Parathyroid adenoma (tissue), 2 donors: ENCODE data around the gene KNDC1.
"Not testable (repeated sequence)": the region's sequence is repeated elsewhere in the genome, so short reads cannot be mapped to it uniquely, and the experiment has no call there.

ENCODE experiments used
- H2AFZ ChIP-seq: fragments of 300-600 bp; sonication (generic); one replicate; pipeline ENCODE4 v1.7.0; 2017; ENCODE audit warnings: antibody characterized with exemption, mild to moderate bottlenecking
- H3K27ac ChIP-seq: fragments of 300-600 bp; sonication (generic); one replicate; pipeline ENCODE4 v1.7.0; 2017
- H3K27me3 ChIP-seq: fragments of 300-600 bp; sonication (generic); one replicate; pipeline ENCODE4 v1.7.0; 2017; ENCODE audit warnings: low read length; ENCODE audit not compliant: control insufficient read depth, insufficient read depth
- H3K36me3 ChIP-seq: fragments of 300-600 bp; sonication (generic); one replicate; pipeline ENCODE4 v1.7.0; 2017; ENCODE audit warnings: low read length; ENCODE audit not compliant: control insufficient read depth, insufficient read depth
- H3K4me1 ChIP-seq: fragments of 300-600 bp; sonication (generic); one replicate; pipeline ENCODE4 v1.7.0; 2017; ENCODE audit warnings: control low read depth
- H3K4me2 ChIP-seq: fragments of 300-600 bp; sonication (generic); one replicate; pipeline ENCODE4 v1.7.0; 2017; ENCODE audit warnings: low read length
- H3K4me3 ChIP-seq: fragments of 300-600 bp; sonication (generic); one replicate; pipeline ENCODE4 v1.7.0; 2017; ENCODE audit warnings: low read depth, low read length
- H3K79me2 ChIP-seq: fragments of 300-600 bp; sonication (generic); one replicate; pipeline ENCODE4 v1.7.0; 2017; ENCODE audit warnings: control low read depth
- H3K9ac ChIP-seq: fragments of 300-600 bp; sonication (generic); one replicate; pipeline ENCODE4 v1.7.0; 2017; ENCODE audit warnings: mild to moderate bottlenecking
- H3K9me3 ChIP-seq: fragments of 300-600 bp; sonication (generic); one replicate; pipeline ENCODE4 v1.7.0; 2017; ENCODE audit warnings: low read length; ENCODE audit not compliant: control insufficient read depth
- CTCF ChIP-seq: fragments of 300-600 bp; sonication (generic); IDR thresholded peaks from one replicate; pipeline ENCODE4 v1.7.0; 2017; ENCODE audit warnings: antibody characterized with exemption, mild to moderate bottlenecking
- donor health status: primary hyperparathyroidism.

KNDC1 gene

GRCh38 chr10:133262696-133263095 lies 102.7 kb downstream of the KNDC1 start:
- Histone ChIP-seq H2AFZ (no peak overlapping the region), H3K9me3 (no peaks in the 10 kb centered on the region), H3K27me3 (no peaks in the 10 kb centered on the region), H3K4me2 (no peak overlapping the region), H3K79me2 (no peaks in the 10 kb centered on the region), H3K9ac (no peak overlapping the region), H3K4me1 (no peaks in the 10 kb centered on the region), H3K4me3 (no peak overlapping the region), H3K36me3 (no peaks in the 10 kb centered on the region), H3K27ac (no peak overlapping the region)
- TF ChIP-seq CTCF = no peak

GRCh38 chr10:133263674-133264073 lies 103.7 kb downstream of the KNDC1 start:
- Histone ChIP-seq H3K79me2 (no peaks in the 10 kb centered on the region), H3K4me1 (no peaks in the 10 kb centered on the region), H3K27ac (no peak overlapping the region), H3K4me3 (no peak overlapping the region), H3K9ac (no peak overlapping the region), H2AFZ (no peak overlapping the region), H3K36me3 (no peaks in the 10 kb centered on the region), H3K9me3 (no peaks in the 10 kb centered on the region), H3K4me2 (no peak overlapping the region), H3K27me3 (no peaks in the 10 kb centered on the region)
- TF ChIP-seq CTCF = no peak

- Histone ChIP-seq H3K4me3 (no peak overlapping the region), H2AFZ (no peak overlapping the region), H3K9me3 (no peaks in the 10 kb centered on the region), H3K4me2 (no peak overlapping the region), H3K9ac (no peak overlapping the region), H3K79me2 (no peaks in the 10 kb centered on the region), H3K27me3 (no peaks in the 10 kb centered on the region), H3K36me3 (no peaks in the 10 kb centered on the region), H3K27ac (no peak overlapping the region), H3K4me1 (no peaks in the 10 kb centered on the region)
- no peak for TF ChIP-seq CTCF
Observed at GRCh38 chr10:133264461-133264860, 104.4 kb downstream of the KNDC1 start.

GRCh38 chr10:133265052-133265451 lies 105.0 kb downstream of the KNDC1 start:
- not testable (repeated sequence) for H2AFZ ChIP-seq, H3K4me3 ChIP-seq, H3K27ac ChIP-seq, H3K27me3 ChIP-seq, H3K79me2 ChIP-seq, H3K36me3 ChIP-seq, H3K4me2 ChIP-seq, H3K4me1 ChIP-seq, H3K9ac ChIP-seq, H3K9me3 ChIP-seq

- Histone ChIP-seq H3K9me3 (no peaks in the 10 kb centered on the region), H2AFZ (no peak overlapping the region), H3K4me1 (no peaks in the 10 kb centered on the region), H3K9ac (no peak overlapping the region), H3K36me3 (no peaks in the 10 kb centered on the region), H3K27me3 (no peaks in the 10 kb centered on the region), H3K4me2 (no peak overlapping the region), H3K79me2 (no peaks in the 10 kb centered on the region), H3K4me3 (no peak overlapping the region), H3K27ac (no peak overlapping the region)
- no peak for TF ChIP-seq CTCF
Observed at GRCh38 chr10:133266056-133266795, 106.2 kb downstream of the KNDC1 start.
